ENCODE measurements around the gene CAMK4. TPM values are rescaled to one million over a fixed set of nuclear protein-coding genes. Genes with fewer than 3 reads are reported as not detected.

CAMK4 gene
- total RNA-seq, 4 donors from 2014 or later: 0.26 to 33.9 (median 2.0) TPM

DNA sequence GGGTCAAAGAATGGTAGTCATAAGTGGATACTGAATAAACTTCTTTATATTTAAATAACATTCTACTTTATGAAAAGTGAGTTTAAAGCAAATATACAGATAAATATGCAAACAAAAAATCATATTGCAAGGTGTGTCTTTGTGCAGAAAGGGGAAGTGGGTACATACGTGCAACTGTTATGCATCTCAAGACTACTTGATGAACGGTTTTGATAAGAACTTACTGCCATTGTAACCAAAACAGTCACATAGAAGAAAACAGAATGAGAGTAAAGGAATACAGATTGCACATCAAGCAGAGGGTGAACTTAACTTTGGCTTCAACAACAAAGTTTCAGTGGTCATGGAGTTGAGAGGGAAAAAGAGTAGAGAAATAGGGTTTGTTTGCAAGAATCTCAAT, 9.9 kb downstream of the CAMK4 start:
- Histone ChIP-seq H3K9me3 (no peaks in the 10 kb centered on the region), H3K4me1 (no peaks in the 10 kb centered on the region), H3K36me3 (no peaks in the 10 kb centered on the region), H3K27ac (no peak overlapping the region), H3K4me3 (no peak overlapping the region), H3K27me3 (no peaks in the 10 kb centered on the region)
- DNase-seq: no peak
- TF ChIP-seq, protein P1, sequence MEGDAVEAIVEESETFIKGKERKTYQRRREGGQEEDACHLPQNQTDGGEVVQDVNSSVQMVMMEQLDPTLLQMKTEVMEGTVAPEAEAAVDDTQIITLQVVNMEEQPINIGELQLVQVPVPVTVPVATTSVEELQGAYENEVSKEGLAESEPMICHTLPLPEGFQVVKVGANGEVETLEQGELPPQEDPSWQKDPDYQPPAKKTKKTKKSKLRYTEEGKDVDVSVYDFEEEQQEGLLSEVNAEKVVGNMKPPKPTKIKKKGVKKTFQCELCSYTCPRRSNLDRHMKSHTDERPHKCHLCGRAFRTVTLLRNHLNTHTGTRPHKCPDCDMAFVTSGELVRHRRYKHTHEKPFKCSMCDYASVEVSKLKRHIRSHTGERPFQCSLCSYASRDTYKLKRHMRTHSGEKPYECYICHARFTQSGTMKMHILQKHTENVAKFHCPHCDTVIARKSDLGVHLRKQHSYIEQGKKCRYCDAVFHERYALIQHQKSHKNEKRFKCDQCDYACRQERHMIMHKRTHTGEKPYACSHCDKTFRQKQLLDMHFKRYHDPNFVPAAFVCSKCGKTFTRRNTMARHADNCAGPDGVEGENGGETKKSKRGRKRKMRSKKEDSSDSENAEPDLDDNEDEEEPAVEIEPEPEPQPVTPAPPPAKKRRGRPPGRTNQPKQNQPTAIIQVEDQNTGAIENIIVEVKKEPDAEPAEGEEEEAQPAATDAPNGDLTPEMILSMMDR (IDR thresholded peaks at IDR 0.05): no peak
- no peak for TF ChIP-seq POLR2A (IDR thresholded peaks at IDR 0.05)
- intact Hi-C loops (cut with DNase I; ENCODE audit: low total_unique reads): no loop called here

DNA sequence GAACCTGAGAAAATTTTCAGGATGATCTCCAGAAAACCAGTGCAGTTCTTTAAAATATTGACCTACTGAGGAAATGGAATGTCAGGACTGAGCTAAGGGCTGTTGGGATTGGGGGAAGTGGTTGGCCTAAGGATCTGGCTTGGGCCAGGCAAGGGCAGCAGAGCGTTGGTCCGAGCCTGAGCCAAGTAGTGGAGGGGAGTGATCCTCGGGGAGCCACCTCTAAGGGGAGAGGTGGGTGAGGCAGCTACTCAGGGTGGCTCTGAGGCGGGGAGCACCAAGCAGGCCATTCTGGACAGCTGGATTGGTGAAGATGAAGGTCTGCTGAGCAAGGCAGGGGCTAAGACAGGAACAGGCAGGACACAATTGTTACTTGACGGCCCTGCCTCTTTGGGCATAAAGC, 11.5 kb downstream of the CAMK4 start:
- no peak overlapping the region for H3K4me3 ChIP-seq
- no peaks in the 10 kb centered on the region for H3K4me1 ChIP-seq
- H3K9me3 ChIP-seq: no peaks in the 10 kb centered on the region
- DNase-seq: no peak
- TF ChIP-seq POLR2A (IDR thresholded peaks at IDR 0.05): no peak
- TF ChIP-seq, protein P1 (IDR thresholded peaks at IDR 0.05): no peak
- H3K27me3 ChIP-seq: no peaks in the 10 kb centered on the region
- no peak overlapping the region for H3K27ac ChIP-seq
- intact Hi-C loops (cut with DNase I; ENCODE audit: low total_unique reads): no loop called here
- no peaks in the 10 kb centered on the region for H3K36me3 ChIP-seq

DNA sequence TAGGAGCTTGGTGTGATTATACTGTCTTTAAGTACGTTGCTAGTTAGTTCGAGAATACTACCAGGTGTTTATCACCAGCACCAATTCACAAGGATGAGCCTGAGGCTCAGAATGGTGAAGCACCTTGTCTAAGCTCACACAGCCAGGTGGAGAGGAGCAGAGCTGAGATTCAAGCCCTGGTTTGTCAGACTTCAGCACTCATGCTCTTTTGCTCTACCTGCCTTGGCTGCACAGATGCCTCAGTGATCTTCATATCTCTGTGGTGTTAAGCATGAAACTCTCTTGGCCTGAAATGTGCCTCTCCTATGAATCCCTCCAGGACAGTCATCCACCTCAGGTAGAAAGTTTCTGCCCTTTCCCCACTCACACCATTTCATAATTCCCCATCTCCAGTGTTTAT, 12.2 kb downstream of the CAMK4 start:
- no peak for TF ChIP-seq POLR2A (IDR thresholded peaks at IDR 0.05)
- TF ChIP-seq, protein P1 (IDR thresholded peaks at IDR 0.05): no peak
- no peak overlapping the region for H3K4me3 ChIP-seq
- H3K4me1 ChIP-seq: no peaks in the 10 kb centered on the region
- intact Hi-C loops (cut with DNase I; ENCODE audit: low total_unique reads): no loop called here
- no peaks in the 10 kb centered on the region for H3K36me3 ChIP-seq
- no peaks in the 10 kb centered on the region for H3K9me3 ChIP-seq
- no peaks in the 10 kb centered on the region for H3K27me3 ChIP-seq
- no peak for DNase-seq
- no peak overlapping the region for H3K27ac ChIP-seq

DNA sequence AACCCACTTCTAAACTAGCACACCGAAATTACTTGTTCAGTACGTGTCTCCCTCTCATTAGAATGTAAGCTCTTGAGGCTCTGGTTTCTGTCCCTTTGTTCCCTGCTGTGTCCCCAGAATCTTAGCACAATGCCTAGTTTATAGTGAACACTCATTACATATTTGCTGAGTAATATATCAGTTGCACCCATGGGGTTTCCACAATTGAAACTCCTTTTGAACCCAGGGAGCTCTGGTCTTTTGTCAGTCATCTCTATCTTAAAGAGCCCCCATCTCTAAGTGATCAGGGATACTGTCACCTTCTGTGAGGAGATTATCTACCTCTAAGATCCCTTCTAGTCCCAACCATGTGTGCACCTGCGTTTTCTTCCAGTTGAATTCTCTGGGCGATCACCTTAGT, 12.8 kb downstream of the CAMK4 start:
- no peaks in the 10 kb centered on the region for H3K36me3 ChIP-seq
- TF ChIP-seq POLR2A (IDR thresholded peaks at IDR 0.05): no peak
- TF ChIP-seq, protein P1 (IDR thresholded peaks at IDR 0.05): no peak
- intact Hi-C loops (cut with DNase I; ENCODE audit: low total_unique reads): no loop called here
- H3K4me3 ChIP-seq: no peak overlapping the region
- no peaks in the 10 kb centered on the region for H3K4me1 ChIP-seq
- DNase-seq: no peak
- no peak overlapping the region for H3K27ac ChIP-seq
- no peaks in the 10 kb centered on the region for H3K9me3 ChIP-seq
- H3K27me3 ChIP-seq: no peaks in the 10 kb centered on the region

DNA sequence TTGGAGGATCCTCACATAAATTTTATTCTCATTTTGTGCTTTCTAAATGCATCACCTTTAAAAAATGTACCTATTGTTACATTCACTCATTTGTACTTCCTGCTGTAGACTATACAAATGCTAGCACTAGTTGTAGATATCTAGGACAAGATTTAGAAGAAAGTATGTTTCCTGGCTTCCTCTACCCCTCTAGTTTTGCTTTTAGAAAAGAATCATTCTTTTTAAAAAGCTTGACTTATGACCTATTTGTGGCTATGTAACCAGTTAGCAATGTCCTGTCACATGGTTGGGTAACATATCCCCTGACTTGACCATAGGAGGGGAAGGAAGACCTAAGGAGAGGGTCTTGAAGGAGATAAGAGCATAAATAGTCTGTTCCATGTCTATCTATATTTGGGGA, 13.3 kb downstream of the CAMK4 start:
- no peak overlapping the region for H3K4me3 ChIP-seq
- no peaks in the 10 kb centered on the region for H3K9me3 ChIP-seq

More for the DNA sequence above, 13.3 kb downstream of the CAMK4 start:
- TF ChIP-seq, protein P1 (IDR thresholded peaks at IDR 0.05): no peak
- no peak for TF ChIP-seq POLR2A (IDR thresholded peaks at IDR 0.05)
- DNase-seq: no peak
- intact Hi-C loops (cut with DNase I; ENCODE audit: low total_unique reads): no loop called here
- H3K36me3 ChIP-seq: no peaks in the 10 kb centered on the region
- H3K27ac ChIP-seq: no peak overlapping the region
- no peaks in the 10 kb centered on the region for H3K27me3 ChIP-seq
- no peaks in the 10 kb centered on the region for H3K4me1 ChIP-seq

All from uterus (tissue), 4 donors.